HUES48 (cell line): Measurements from ENCODE around the gene CAB39L.

Experiments
- H3K27ac ChIP-seq: one replicate; pipeline ENCODE4 v1.7.0; 2013; ENCODE audit warnings: low read depth, low read length, inconsistent platforms
- H3K27me3 ChIP-seq: 2 replicates; pipeline ENCODE4 v1.6.1; 2013; ENCODE audit warnings: mild to moderate bottlenecking, low read length; ENCODE audit not compliant: control insufficient read depth, insufficient read depth
- H3K36me3 ChIP-seq: 2 replicates; pipeline ENCODE4 v1.6.1; 2013; ENCODE audit warnings: low read length; ENCODE audit not compliant: control insufficient read depth, insufficient read depth
- H3K4me1 ChIP-seq: 2 replicates; pipeline ENCODE4 v1.6.1; 2013; ENCODE audit warnings: mild to moderate bottlenecking, low read length; ENCODE audit not compliant: control insufficient read depth, insufficient read depth
- H3K4me3 ChIP-seq: 2 replicates; pipeline ENCODE4 v1.5.1; 2013; ENCODE audit warnings: mild to moderate bottlenecking, low read depth, low read length
- H3K9ac ChIP-seq: 2 replicates; pipeline ENCODE4 v1.6.1; 2013; ENCODE audit warnings: mild to moderate bottlenecking, low read depth, low read length, moderate library complexity
- H3K9me3 ChIP-seq: 2 replicates; pipeline ENCODE4 v1.6.1; 2013; ENCODE audit warnings: low read length; ENCODE audit not compliant: control insufficient read depth, insufficient read depth

CAB39L gene

GRCh38 chr13:49441312-49441711, 2.6 kb downstream of the CAB39L start:
- H3K36me3 ChIP-seq = no peaks in the 10 kb centered on the region
- H3K4me1 ChIP-seq = no peaks in the 10 kb centered on the region; the same call in 1 of the 2 replicates
- H3K4me3 ChIP-seq = no peak overlapping the region
- no peak overlapping the region for H3K9ac ChIP-seq
- no peak overlapping the region for H3K27ac ChIP-seq
- H3K9me3 ChIP-seq = no peaks in the 10 kb centered on the region
- no peaks in the 10 kb centered on the region for H3K27me3 ChIP-seq

- no peak overlapping the region for H3K27ac ChIP-seq
- H3K4me1 ChIP-seq = no peaks in the 10 kb centered on the region; the same call in 1 of the 2 replicates
- no peaks in the 10 kb centered on the region for H3K27me3 ChIP-seq
Measured at GRCh38 chr13:49439609-49440008, 4.3 kb downstream of the CAB39L start.

GRCh38 chr13:49437705-49438104, 6.2 kb downstream of the CAB39L start:
- Histone ChIP-seq H3K9me3 (no peaks in the 10 kb centered on the region), H3K4me3 (no peak overlapping the region), H3K27me3 (no peaks in the 10 kb centered on the region), H3K27ac (no peak overlapping the region), H3K9ac (no peak overlapping the region), H3K36me3 (no peaks in the 10 kb centered on the region), H3K4me1 (no peaks in the 10 kb centered on the region; the same call in 1 of the 2 replicates)

More at GRCh38 chr13:49439609-49440008, 4.3 kb downstream of the CAB39L start:
- H3K9ac ChIP-seq = no peak overlapping the region
- no peaks in the 10 kb centered on the region for H3K9me3 ChIP-seq
- H3K36me3 ChIP-seq = no peaks in the 10 kb centered on the region
- H3K4me3 ChIP-seq = no peak overlapping the region

GRCh38 chr13:49436890-49437289, 7.0 kb downstream of the CAB39L start:
- Histone ChIP-seq H3K36me3 (no peaks in the 10 kb centered on the region), H3K9ac (no peak overlapping the region), H3K9me3 (no peaks in the 10 kb centered on the region), H3K27ac (no peak overlapping the region), H3K4me3 (no peak overlapping the region), H3K4me1 (no peaks in the 10 kb centered on the region), H3K27me3 (no peaks in the 10 kb centered on the region)

GRCh38 chr13:49435992-49436391, 7.9 kb downstream of the CAB39L start:
- H3K9ac ChIP-seq = no peak overlapping the region
- no peak overlapping the region for H3K4me3 ChIP-seq
- H3K27ac ChIP-seq = no peak overlapping the region
- no peaks in the 10 kb centered on the region for H3K27me3 ChIP-seq
- H3K9me3 ChIP-seq = no peaks in the 10 kb centered on the region
- H3K4me1 ChIP-seq = no peaks in the 10 kb centered on the region
- H3K36me3 ChIP-seq = no peaks in the 10 kb centered on the region

GRCh38 chr13:49429121-49429520, 14.7 kb downstream of the CAB39L start:
- no peak overlapping the region for H3K27ac ChIP-seq

GRCh38 chr13:49428041-49428763, 15.7 kb downstream of the CAB39L start:
- H3K9ac ChIP-seq = no peak overlapping the region

More at GRCh38 chr13:49429121-49429520, 14.7 kb downstream of the CAB39L start:
- Histone ChIP-seq H3K4me1 (no peaks in the 10 kb centered on the region), H3K4me3 (no peak overlapping the region), H3K9ac (no peak overlapping the region), H3K27me3 (no peaks in the 10 kb centered on the region), H3K9me3 (no peaks in the 10 kb centered on the region), H3K36me3 (no peaks in the 10 kb centered on the region)

GRCh38 chr13:49424011-49424560, 19.8 kb downstream of the CAB39L start:
- Histone ChIP-seq H3K4me3 (no peak overlapping the region), H3K4me1 (no peaks in the 10 kb centered on the region), H3K27me3 (no peaks in the 10 kb centered on the region), H3K36me3 (no peaks in the 10 kb centered on the region), H3K27ac (no peak overlapping the region), H3K9ac (no peak overlapping the region), H3K9me3 (no peaks in the 10 kb centered on the region)

More at GRCh38 chr13:49428041-49428763, 15.7 kb downstream of the CAB39L start:
- no peaks in the 10 kb centered on the region for H3K4me1 ChIP-seq
- H3K27me3 ChIP-seq = no peaks in the 10 kb centered on the region
- no peak overlapping the region for H3K4me3 ChIP-seq
- H3K27ac ChIP-seq = no peak overlapping the region
- H3K9me3 ChIP-seq = no peaks in the 10 kb centered on the region
- H3K36me3 ChIP-seq = no peaks in the 10 kb centered on the region

- Histone ChIP-seq H3K27me3 (no peaks in the 10 kb centered on the region), H3K9me3 (no peaks in the 10 kb centered on the region), H3K9ac (no peak overlapping the region), H3K4me1 (no peaks in the 10 kb centered on the region), H3K36me3 (no peaks in the 10 kb centered on the region), H3K4me3 (no peak overlapping the region), H3K27ac (no peak overlapping the region)
Measured at GRCh38 chr13:49421391-49421790, 22.5 kb downstream of the CAB39L start.

GRCh38 chr13:49419276-49419675, 24.6 kb downstream of the CAB39L start:
- no peaks in the 10 kb centered on the region for H3K36me3 ChIP-seq
- no peak overlapping the region for H3K27ac ChIP-seq
- peaks cover under 1% of the 10 kb centered on the region; the same call in 1 of the 2 replicates for H3K27me3 ChIP-seq
- H3K9ac ChIP-seq = no peak overlapping the region
- peaks cover 4% of the 10 kb centered on the region for H3K4me1 ChIP-seq
- H3K9me3 ChIP-seq = no peaks in the 10 kb centered on the region
- no peak overlapping the region for H3K4me3 ChIP-seq

GRCh38 chr13:49418206-49418605, 25.7 kb downstream of the CAB39L start:
- Histone ChIP-seq H3K4me3 (no peak overlapping the region), H3K9me3 (no peaks in the 10 kb centered on the region), H3K9ac (no peak overlapping the region), H3K27me3 (peaks cover 11% of the 10 kb centered on the region), H3K36me3 (no peaks in the 10 kb centered on the region), H3K27ac (no peak overlapping the region), H3K4me1 (peaks cover 15% of the 10 kb centered on the region)
